SK-N-SH treated with all-trans-retinoic acid at 6 μM for 48 hours (cell line): ENCODE measurements around the gene ANKRD11.

ENCODE experiments used
- ATAC-seq: fragments of 200-7000 bp; cut with Tn5 transposase; 3 replicates; pipeline ENCODE4 v1.9.1; 2020; ENCODE audit warnings: mild to moderate bottlenecking, moderate library complexity
- ARNTL ChIP-seq: fragments of 450-650 bp; formaldehyde crosslinking; IDR thresholded peaks from 2 replicates; pipeline ENCODE4 v1.5.0; 2020; ENCODE audit warnings: low read depth, mild to moderate bottlenecking, moderate library complexity, borderline replicate concordance
- CREB5 ChIP-seq: fragments of 250-450 bp; sonication (Bioruptor Pico); IDR thresholded peaks from 2 replicates; pipeline ENCODE4 v1.5.1; 2020; ENCODE audit warnings: low read depth, mild to moderate bottlenecking, moderate library complexity
- CSDC2 ChIP-seq: fragments of 250-450 bp; sonication (Bioruptor Pico); IDR thresholded peaks from 2 replicates; pipeline ENCODE4 v1.5.0; 2020; ENCODE audit warnings: mild to moderate bottlenecking, moderate library complexity
- ESRRG ChIP-seq: fragments of 250-450 bp; sonication (Bioruptor Pico); IDR thresholded peaks from 2 replicates; pipeline ENCODE4 v1.6.1; 2021; ENCODE audit warnings: mild to moderate bottlenecking
- GLIS3 ChIP-seq: fragments of 250-450 bp; sonication (Bioruptor Pico); IDR thresholded peaks from 2 replicates; pipeline ENCODE4 v1.5.0; 2020; ENCODE audit warnings: mild to moderate bottlenecking, moderate library complexity
- ISL1 ChIP-seq: fragments of 250-450 bp; sonication (Bioruptor Pico); IDR thresholded peaks from 2 replicates; pipeline ENCODE4 v2.1.2; 2022; ENCODE audit warnings: mild to moderate bottlenecking, moderate library complexity
- OSR1 ChIP-seq: fragments of 250-450 bp; sonication (Bioruptor Pico); IDR thresholded peaks from 2 replicates; pipeline ENCODE4 v1.8.0; 2022; ENCODE audit warnings: moderate library complexity, mild to moderate bottlenecking, inconsistent platforms
- POU6F1 ChIP-seq: fragments of 250-450 bp; sonication (Bioruptor Pico); IDR thresholded peaks from 2 replicates; pipeline ENCODE4 v1.8.0; 2021; ENCODE audit warnings: low read depth, mild to moderate bottlenecking, moderate library complexity, borderline replicate concordance
- PPARA ChIP-seq: fragments of 250-450 bp; sonication (Bioruptor Pico); IDR thresholded peaks from 2 replicates; pipeline ENCODE4 v1.5.0; 2020; ENCODE audit warnings: mild to moderate bottlenecking, borderline replicate concordance
- RARB ChIP-seq: fragments of 250-450 bp; sonication (Bioruptor Pico); IDR thresholded peaks from 2 replicates; pipeline ENCODE4 v1.8.0; 2021; ENCODE audit warnings: mild to moderate bottlenecking, moderate library complexity
- TCF4 ChIP-seq: fragments of 250-450 bp; sonication (Bioruptor Pico); IDR thresholded peaks from 2 replicates; pipeline ENCODE4 v1.8.0; 2021; ENCODE audit warnings: mild to moderate bottlenecking, moderate library complexity, borderline replicate concordance
- TOX ChIP-seq: fragments of 250-450 bp; sonication (Bioruptor Pico); IDR thresholded peaks from 2 replicates; pipeline ENCODE4 v1.8.0; 2021; ENCODE audit warnings: mild to moderate bottlenecking, moderate library complexity, borderline replicate concordance
- ZC3H10 ChIP-seq: fragments of 250-450 bp; sonication (Bioruptor Pico); IDR thresholded peaks from 2 replicates; pipeline ENCODE4 v1.5.1; 2021; ENCODE audit warnings: mild to moderate bottlenecking, moderate library complexity
- ZFP3 ChIP-seq: fragments of 250-450 bp; sonication (Bioruptor Pico); IDR thresholded peaks from 2 replicates; pipeline ENCODE4 v1.5.0; 2020; ENCODE audit warnings: mild to moderate bottlenecking, moderate library complexity
- ZFP30 ChIP-seq: fragments of 450-650 bp; formaldehyde crosslinking; IDR thresholded peaks from 2 replicates; pipeline ENCODE4 v1.5.0; 2022; ENCODE audit warnings: mild to moderate bottlenecking, moderate library complexity
- ZNF565 ChIP-seq: fragments of 450-650 bp; formaldehyde crosslinking; conservative IDR thresholded peaks from 2 replicates; pipeline ENCODE4 v1.5.0; 2020; ENCODE audit warnings: low read depth, mild to moderate bottlenecking, moderate library complexity
- ZNF70 ChIP-seq: fragments of 450-650 bp; formaldehyde crosslinking; IDR thresholded peaks from 2 replicates; pipeline ENCODE4 v1.5.0; 2020; ENCODE audit warnings: mild to moderate bottlenecking, moderate library complexity
- ZNF8 ChIP-seq: fragments of 450-650 bp; formaldehyde crosslinking; IDR thresholded peaks from 2 replicates; pipeline ENCODE4 v1.5.0; 2020; ENCODE audit warnings: mild to moderate bottlenecking, moderate library complexity
- TF ChIP-seq, protein P1 (sequence below): fragments of 250-450 bp; sonication (Bioruptor Pico); IDR thresholded peaks from 2 replicates; pipeline ENCODE4 v1.5.1; 2021; ENCODE audit warnings: mild to moderate bottlenecking, moderate library complexity
- TF ChIP-seq, protein P2 (sequence below): fragments of 250-450 bp; sonication (Bioruptor Pico); IDR thresholded peaks from 2 replicates; pipeline ENCODE4 v1.5.0; 2020; ENCODE audit warnings: mild to moderate bottlenecking, moderate library complexity

ANKRD11 gene

GRCh38 chr16:89417352-89417751 is 73.0 kb downstream of the ANKRD11 start:
- ATAC-seq: peak; percentile 43; the same call in 2 of the 3 replicates
- TF ChIP-seq ZFP3 (CRISPR knock-in tag) (no peak), GLIS3 (no peak), OSR1 (no peak), ZC3H10 (CRISPR knock-in tag) (no peak), POU6F1 (CRISPR knock-in tag) (no peak), CREB5 (CRISPR knock-in tag) (no peak), ESRRG (CRISPR knock-in tag) (no peak), ZFP30 (CRISPR knock-in tag) (no peak)
- TF ChIP-seq, protein P1, sequence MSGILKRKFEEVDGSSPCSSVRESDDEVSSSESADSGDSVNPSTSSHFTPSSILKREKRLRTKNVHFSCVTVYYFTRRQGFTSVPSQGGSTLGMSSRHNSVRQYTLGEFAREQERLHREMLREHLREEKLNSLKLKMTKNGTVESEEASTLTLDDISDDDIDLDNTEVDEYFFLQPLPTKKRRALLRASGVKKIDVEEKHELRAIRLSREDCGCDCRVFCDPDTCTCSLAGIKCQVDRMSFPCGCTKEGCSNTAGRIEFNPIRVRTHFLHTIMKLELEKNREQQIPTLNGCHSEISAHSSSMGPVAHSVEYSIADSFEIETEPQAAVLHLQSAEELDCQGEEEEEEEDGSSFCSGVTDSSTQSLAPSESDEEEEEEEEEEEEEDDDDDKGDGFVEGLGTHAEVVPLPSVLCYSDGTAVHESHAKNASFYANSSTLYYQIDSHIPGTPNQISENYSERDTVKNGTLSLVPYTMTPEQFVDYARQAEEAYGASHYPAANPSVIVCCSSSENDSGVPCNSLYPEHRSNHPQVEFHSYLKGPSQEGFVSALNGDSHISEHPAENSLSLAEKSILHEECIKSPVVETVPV (CRISPR knock-in tag): no peak

GRCh38 chr16:89413811-89414585 is 76.4 kb downstream of the ANKRD11 start:
- ATAC-seq: no peak
- TF ChIP-seq GLIS3 (no peak), ZNF70 (CRISPR knock-in tag) (no peak), ZNF565 (CRISPR knock-in tag) (no peak), TOX (CRISPR knock-in tag) (no peak), PPARA (CRISPR knock-in tag) (no peak), TCF4 (CRISPR knock-in tag) (no peak), POU6F1 (CRISPR knock-in tag) (no peak), CREB5 (CRISPR knock-in tag) (no peak), CSDC2 (CRISPR knock-in tag) (no peak), RARB (CRISPR knock-in tag) (no peak), OSR1 (no peak), ARNTL (no peak)
- TF ChIP-seq, protein P1 (CRISPR knock-in tag): no peak

DNA sequence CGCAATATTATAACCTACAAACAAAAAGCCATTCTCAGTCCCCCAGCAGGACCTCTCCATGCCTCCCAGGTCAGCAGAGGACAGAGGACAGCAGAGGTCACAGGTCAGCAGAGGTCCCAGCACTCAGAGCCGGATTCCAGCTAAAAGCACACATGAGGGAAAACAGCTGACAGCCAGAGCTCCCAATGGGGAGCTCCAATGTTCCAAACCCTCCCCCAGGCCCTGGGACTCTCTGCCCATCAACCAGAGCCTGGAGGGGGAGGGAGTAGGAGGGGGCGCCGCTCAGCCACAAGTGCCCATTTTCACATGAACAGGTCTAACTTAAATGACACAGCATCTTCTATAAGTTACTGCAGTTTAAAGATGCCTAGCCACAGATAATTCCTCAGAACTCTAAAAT is 77.5 kb downstream of the ANKRD11 start:
- no peak for ATAC-seq
- TF ChIP-seq ZNF70 (CRISPR knock-in tag) (no peak), CREB5 (CRISPR knock-in tag) (no peak), ISL1 (no peak), ZNF8 (CRISPR knock-in tag) (no peak), RARB (CRISPR knock-in tag) (no peak), GLIS3 (no peak), TCF4 (CRISPR knock-in tag) (no peak), ARNTL (no peak), ZFP30 (CRISPR knock-in tag) (no peak), ZC3H10 (CRISPR knock-in tag) (no peak), CSDC2 (CRISPR knock-in tag) (no peak), ZFP3 (CRISPR knock-in tag) (no peak), ZNF565 (CRISPR knock-in tag) (no peak)
- TF ChIP-seq, protein P2, sequence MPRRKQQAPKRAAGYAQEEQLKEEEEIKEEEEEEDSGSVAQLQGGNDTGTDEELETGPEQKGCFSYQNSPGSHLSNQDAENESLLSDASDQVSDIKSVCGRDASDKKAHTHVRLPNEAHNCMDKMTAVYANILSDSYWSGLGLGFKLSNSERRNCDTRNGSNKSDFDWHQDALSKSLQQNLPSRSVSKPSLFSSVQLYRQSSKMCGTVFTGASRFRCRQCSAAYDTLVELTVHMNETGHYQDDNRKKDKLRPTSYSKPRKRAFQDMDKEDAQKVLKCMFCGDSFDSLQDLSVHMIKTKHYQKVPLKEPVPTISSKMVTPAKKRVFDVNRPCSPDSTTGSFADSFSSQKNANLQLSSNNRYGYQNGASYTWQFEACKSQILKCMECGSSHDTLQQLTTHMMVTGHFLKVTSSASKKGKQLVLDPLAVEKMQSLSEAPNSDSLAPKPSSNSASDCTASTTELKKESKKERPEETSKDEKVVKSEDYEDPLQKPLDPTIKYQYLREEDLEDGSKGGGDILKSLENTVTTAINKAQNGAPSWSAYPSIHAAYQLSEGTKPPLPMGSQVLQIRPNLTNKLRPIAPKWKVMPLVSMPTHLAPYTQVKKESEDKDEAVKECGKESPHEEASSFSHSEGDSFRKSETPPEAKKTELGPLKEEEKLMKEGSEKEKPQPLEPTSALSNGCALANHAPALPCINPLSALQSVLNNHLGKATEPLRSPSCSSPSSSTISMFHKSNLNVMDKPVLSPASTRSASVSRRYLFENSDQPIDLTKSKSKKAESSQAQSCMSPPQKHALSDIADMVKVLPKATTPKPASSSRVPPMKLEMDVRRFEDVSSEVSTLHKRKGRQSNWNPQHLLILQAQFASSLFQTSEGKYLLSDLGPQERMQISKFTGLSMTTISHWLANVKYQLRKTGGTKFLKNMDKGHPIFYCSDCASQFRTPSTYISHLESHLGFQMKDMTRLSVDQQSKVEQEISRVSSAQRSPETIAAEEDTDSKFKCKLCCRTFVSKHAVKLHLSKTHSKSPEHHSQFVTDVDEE (CRISPR knock-in tag): no peak
- TF ChIP-seq, protein P1 (CRISPR knock-in tag): no peak
